Measurements from ENCODE around the gene CAT. TPM values are rescaled to one million over a fixed set of nuclear protein-coding genes. Genes with fewer than 3 reads are reported as not detected.

CAT gene
- total RNA-seq = 10 to 100 TPM; 35.0 to 37.7 TPM

DNA sequence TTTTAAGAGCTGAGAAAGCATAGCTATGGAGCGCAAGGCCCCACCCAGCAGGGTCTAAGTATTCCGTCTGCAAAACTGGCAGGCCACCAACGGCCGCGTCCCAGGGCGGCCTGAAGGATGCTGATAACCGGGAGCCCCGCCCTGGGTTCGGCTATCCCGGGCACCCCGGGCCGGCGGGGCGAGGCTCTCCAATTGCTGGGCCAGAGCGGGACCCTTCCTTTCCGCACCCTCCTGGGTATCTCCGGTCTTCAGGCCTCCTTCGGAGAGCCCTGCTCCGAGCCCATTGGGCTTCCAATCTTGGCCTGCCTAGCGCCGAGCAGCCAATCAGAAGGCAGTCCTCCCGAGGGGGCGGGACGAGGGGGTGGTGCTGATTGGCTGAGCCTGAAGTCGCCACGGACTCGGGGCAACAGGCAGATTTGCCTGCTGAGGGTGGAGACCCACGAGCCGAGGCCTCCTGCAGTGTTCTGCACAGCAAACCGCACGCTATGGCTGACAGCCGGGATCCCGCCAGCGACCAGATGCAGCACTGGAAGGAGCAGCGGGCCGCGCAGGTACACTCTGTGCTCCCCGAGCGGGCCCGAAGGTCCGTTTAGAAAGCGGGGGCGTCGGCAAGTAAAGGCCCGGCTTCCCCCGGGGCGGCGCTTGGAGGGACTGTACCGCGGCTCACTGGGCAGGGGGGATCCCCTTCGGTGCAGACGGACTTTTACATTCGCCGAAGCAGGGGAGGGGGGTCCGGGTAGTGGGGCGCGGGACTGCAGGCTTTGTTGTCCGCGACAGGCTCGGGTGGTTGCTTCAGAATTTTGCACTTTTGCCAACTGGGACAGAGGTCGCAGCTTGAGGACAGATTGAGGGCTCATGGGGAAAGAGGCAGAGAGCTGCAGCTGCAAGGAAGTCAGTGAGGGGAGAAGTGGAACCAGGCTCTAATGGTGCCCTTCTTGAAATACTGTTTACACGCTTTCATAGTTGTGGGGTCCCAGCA, at the start of gene CAT:
Gene CAT, plus strand, starts transcription at position 406 of the 979 bp plus-strand sequence. Its CDS starts 80 bp downstream, at position 486.
- CTCF ChIA-PET = interaction anchor here (1.1 to 2.1 kb wide), 6 partner anchors 10 to 264 kb away, joined by 3 to 9 read pairs (median 4); partner anchors contain the start of gene ABTB2
- Mint-ChIP-seq H3K4me1 (ENCODE audit: low read depth) (peaks cover 20% of the 10 kb centered on the region), H3K27me3 (ENCODE audit: low read depth) (no peaks in the 10 kb centered on the region), H3K9me3 (ENCODE audit: insufficient read depth) (no peaks in the 10 kb centered on the region), H3K4me3 (peak within 1 kb of the TSS; percentile 86), H3K36me3 (ENCODE audit: low read depth) (peaks cover 12% of the 10 kb centered on the region), H3K27ac (peak within 1 kb of the TSS; percentile 83)
- POLR2A ChIA-PET = interaction anchor here (0.9 to 1.2 kb wide), 2 partner anchors 9 to 388 kb away, joined by 3 to 4 read pairs; no protein-coding TSS in a partner anchor
- ATAC-seq = peak; percentile 98
- DNase-seq = peak; percentile 98

DNA sequence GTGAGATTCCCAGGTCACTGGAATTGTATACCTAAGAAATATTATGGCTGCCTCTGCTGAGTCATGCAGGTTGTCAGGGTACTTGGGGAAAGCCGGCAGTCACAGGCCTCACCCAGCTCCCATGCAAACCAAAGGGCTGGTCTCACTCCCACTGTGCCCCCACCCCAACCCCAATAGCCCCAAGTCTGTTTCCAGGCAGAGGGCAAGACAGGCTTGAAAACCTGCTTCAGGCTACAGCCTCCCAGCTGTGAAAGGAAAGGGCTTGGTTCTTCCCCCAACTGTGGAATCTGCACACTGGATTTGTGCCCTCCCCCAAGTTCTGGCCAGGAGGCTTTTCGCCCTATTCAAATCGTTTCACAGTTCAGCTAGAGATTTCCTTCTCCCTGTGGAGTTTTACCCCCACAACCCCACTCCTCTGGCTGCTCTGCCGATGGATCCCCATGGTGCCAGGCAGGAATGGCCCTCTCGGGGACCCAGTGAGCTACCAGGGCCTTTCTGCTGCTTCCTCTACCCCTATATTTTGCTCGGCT, 43.9 kb upstream of the CAT start:
- H3K4me1 Mint-ChIP-seq (ENCODE audit: low read depth) = no peaks in the 10 kb centered on the region
- no peak for ATAC-seq

DNA sequence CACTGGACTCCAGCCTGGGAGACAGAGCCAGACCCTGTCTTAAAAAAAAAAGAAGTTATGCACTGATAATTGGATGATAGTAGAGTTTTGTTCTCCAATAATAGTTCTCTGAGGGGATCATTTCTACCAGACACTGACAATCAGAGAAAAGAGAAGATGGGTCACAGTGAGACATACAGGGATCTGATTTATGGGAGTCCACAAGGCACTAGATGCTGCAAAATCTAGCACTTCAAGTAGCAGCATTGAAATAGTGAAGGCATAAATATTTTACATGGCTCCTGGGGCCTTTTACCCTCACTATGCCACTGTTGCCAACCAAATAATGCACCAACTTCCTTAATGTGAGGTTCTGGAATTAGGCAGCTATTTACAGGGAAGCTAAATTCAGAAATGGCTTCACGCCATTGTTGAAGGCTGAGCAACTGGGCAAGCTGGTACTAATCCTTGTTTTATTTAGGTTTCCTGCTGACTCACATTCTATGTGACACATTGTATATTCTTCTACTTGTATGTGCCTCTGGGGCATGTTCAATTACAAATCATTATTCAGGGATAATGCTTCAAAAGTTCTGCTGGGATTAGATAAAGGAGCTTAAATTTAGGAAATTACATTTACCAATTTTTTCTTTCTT, 42.7 kb upstream of the CAT start:
- Mint-ChIP-seq H3K36me3 (ENCODE audit: low read depth) (no peaks in the 10 kb centered on the region), H3K4me3 (no peak overlapping the region), H3K4me1 (ENCODE audit: low read depth) (no peaks in the 10 kb centered on the region), H3K27me3 (ENCODE audit: low read depth) (peaks cover 20% of the 10 kb centered on the region), H3K27ac (no peak overlapping the region), H3K9me3 (ENCODE audit: insufficient read depth) (peaks cover 9% of the 10 kb centered on the region)
- ChIA-PET POLR2A (no interaction called here), CTCF (no interaction called here)
- no peak for ATAC-seq
- DNase-seq = no peak

More for the DNA sequence above, 43.9 kb upstream of the CAT start:
- DNase-seq = no peak
- Mint-ChIP-seq H3K9me3 (ENCODE audit: insufficient read depth) (peaks cover 9% of the 10 kb centered on the region), H3K27me3 (ENCODE audit: low read depth) (peaks cover 26% of the 10 kb centered on the region), H3K27ac (no peak overlapping the region), H3K36me3 (ENCODE audit: low read depth) (no peaks in the 10 kb centered on the region), H3K4me3 (no peak overlapping the region)
- ChIA-PET CTCF (no interaction called here), POLR2A (no interaction called here)

DNA sequence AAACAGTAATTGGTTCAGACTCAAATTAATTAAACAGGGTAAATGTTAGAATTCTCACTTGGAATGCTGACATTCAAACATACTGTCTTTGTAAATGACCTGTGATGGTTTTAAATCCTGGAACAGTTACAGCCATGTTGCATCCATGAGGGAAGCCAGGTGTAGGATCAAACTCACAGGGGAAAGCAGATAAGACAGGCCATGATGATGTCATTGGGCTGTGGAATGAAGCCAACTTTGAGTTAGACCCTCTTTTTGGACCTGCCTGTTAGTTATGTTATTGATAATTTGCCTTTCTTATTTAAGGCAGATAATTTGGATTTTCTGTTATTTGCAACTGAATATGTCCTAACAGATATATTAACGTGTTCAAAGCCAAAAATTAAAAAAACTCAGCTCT, 41.6 kb upstream of the CAT start:
- no peaks in the 10 kb centered on the region for H3K4me1 Mint-ChIP-seq (ENCODE audit: low read depth)
- ChIA-PET CTCF (no interaction called here), POLR2A (no interaction called here)
- H3K36me3 Mint-ChIP-seq (ENCODE audit: low read depth) = no peaks in the 10 kb centered on the region
- H3K4me3 Mint-ChIP-seq = no peak overlapping the region
- no peak overlapping the region for H3K27ac Mint-ChIP-seq
- peaks cover 13% of the 10 kb centered on the region for H3K27me3 Mint-ChIP-seq (ENCODE audit: low read depth)
- ATAC-seq (no peak), DNase-seq (no peak)
- peaks cover 9% of the 10 kb centered on the region for H3K9me3 Mint-ChIP-seq (ENCODE audit: insufficient read depth)

DNA sequence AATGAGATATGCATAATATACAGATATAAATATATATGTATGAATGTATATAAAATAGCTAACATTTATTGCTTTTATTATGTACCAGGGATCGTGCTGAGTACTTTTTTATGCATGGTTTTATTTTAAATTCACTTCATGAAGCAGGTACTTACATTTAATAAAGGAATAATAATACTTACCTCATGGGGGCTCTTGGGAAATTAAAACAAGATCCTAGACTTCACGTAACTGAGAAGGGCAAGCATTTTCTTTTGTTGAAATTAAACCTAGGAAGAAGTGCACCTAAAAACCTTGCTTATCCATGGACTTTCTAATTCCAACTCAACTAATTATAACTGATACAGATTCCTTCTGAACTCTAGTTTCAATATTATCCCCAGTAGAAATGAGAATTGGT, 40.9 kb upstream of the CAT start:
- Mint-ChIP-seq H3K4me3 (no peak overlapping the region), H3K36me3 (ENCODE audit: low read depth) (no peaks in the 10 kb centered on the region), H3K9me3 (ENCODE audit: insufficient read depth) (peaks cover 9% of the 10 kb centered on the region), H3K27ac (no peak overlapping the region), H3K4me1 (ENCODE audit: low read depth) (no peaks in the 10 kb centered on the region), H3K27me3 (ENCODE audit: low read depth) (peaks cover 7% of the 10 kb centered on the region)
- no peak for DNase-seq
- POLR2A ChIA-PET = no interaction called here
- ATAC-seq = no peak
- CTCF ChIA-PET = no interaction called here

DNA sequence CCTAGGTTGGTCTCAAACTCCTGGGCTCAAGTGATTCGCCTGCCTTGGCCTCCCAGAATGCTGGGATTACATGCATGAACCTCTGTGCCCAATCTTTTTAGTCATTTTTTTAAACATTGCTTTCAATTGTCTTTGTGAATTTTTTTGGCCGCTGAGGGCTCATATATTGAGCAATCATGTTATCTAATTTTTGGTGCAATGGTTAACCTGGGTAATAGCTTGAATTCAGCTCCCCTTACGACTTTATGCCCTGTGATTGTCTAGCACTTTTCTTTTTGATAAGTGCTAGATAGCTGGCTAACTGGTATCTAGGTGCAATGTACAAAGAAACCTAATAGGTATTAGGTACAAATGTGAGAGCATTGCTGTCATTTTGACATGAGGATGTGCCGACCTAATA, 35.3 kb upstream of the CAT start:
- POLR2A ChIA-PET = no interaction called here
- ATAC-seq (no peak), DNase-seq (no peak)
- H3K27me3 Mint-ChIP-seq (ENCODE audit: low read depth) = peaks cover 27% of the 10 kb centered on the region
- H3K36me3 Mint-ChIP-seq (ENCODE audit: low read depth) = no peaks in the 10 kb centered on the region
- CTCF ChIA-PET = interaction anchor here (0.9 kb wide), 1 partner anchor 229 kb away, joined by 3 read pairs; no protein-coding TSS in a partner anchor
- no peaks in the 10 kb centered on the region for H3K9me3 Mint-ChIP-seq (ENCODE audit: insufficient read depth)
- no peaks in the 10 kb centered on the region for H3K4me1 Mint-ChIP-seq (ENCODE audit: low read depth)
- no peak overlapping the region for H3K27ac Mint-ChIP-seq
- H3K4me3 Mint-ChIP-seq = no peak overlapping the region

DNA sequence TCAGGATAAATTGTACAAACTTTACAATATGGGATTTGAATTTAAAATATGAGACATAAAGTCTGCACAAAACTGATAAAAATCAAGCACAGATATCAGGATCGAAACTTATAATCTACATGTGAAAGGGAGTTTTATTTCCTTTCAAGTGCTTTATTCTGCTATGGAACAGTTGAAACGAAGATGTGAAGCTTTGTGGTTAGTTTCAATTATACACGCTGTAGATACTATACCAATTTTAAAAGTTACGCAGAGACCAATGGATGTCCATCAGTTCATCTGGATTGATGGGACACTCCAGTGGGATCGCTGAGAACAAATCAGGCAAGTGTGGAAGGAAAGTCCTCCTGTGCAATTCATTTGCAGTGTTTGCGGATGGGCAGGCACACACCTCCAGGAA, 34.5 kb upstream of the CAT start:
- H3K9me3 Mint-ChIP-seq (ENCODE audit: insufficient read depth) = no peaks in the 10 kb centered on the region
- H3K4me3 Mint-ChIP-seq = no peak overlapping the region
- H3K27me3 Mint-ChIP-seq (ENCODE audit: low read depth) = peaks cover 29% of the 10 kb centered on the region
- ATAC-seq (no peak), DNase-seq (no peak)
- no peaks in the 10 kb centered on the region for H3K36me3 Mint-ChIP-seq (ENCODE audit: low read depth)
- H3K27ac Mint-ChIP-seq = no peak overlapping the region
- no peaks in the 10 kb centered on the region for H3K4me1 Mint-ChIP-seq (ENCODE audit: low read depth)
- ChIA-PET CTCF (interaction anchor here (0.9 kb wide), 1 partner anchor 230 kb away, joined by 3 read pairs; no protein-coding TSS in a partner anchor), POLR2A (no interaction called here)

DNA sequence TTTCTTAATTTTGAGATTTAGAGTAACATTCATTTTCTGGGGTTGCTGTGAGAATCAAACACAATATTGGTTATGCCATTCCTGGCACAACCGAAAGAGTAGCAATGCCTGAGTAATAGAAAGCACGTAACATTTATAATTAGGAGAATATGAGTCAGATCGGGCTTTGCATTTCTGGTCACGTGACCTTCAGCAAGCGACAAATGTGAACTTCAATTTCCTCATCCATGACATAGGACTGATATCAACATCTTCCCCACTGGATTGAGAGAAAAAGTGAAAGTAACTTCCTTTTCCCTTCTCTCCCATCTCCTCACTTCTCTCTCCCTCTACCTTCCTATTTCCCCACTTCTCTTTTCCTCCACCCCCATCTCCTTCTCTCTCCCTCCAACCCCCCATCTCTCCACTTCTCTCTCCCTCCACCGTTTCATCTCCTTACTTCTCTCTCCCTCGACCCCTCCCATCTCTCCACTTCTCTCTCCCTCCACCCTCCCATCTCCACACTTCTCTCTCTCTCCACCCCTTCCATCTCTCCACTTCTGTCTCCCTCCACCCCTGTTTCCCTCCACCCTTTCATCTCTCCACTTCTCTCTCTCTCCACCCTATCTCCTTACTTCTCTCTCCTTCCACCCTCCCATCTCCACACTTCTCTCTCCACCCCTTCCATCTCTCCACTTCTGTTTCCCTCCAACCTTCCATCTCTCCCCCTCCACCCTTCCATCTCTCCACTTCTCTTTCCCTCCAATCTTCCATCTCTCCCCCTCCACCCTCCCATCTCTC, 33.5 kb upstream of the CAT start:
- H3K27me3 Mint-ChIP-seq (ENCODE audit: low read depth) = peaks cover 29% of the 10 kb centered on the region
- no peak overlapping the region for H3K4me3 Mint-ChIP-seq
- H3K9me3 Mint-ChIP-seq (ENCODE audit: insufficient read depth) = no peaks in the 10 kb centered on the region
- ATAC-seq = no peak
- CTCF ChIA-PET = no interaction called here
- no peaks in the 10 kb centered on the region for H3K4me1 Mint-ChIP-seq (ENCODE audit: low read depth)
- no peaks in the 10 kb centered on the region for H3K36me3 Mint-ChIP-seq (ENCODE audit: low read depth)
- POLR2A ChIA-PET = no interaction called here
- H3K27ac Mint-ChIP-seq = no peak overlapping the region
- no peak for DNase-seq

DNA sequence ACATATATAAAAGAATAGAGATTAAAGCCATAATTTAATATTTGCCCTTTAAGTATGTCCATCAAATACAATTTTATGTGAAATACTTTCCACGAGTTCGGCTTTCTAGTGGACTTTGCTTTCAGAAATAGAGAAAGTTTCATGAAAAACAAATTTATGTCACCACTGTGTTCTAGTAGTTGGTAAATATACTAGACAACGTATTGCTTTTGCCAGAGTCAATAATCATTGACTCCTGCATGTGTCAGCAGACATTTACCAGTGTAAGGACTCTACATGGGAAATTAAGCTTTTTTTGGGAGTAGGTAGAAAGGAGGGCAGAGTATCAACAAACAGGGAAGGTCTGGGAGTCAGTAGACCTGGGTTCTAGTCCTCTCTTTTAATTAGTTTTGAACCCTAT, 32.3 kb upstream of the CAT start:
- ChIA-PET POLR2A (no interaction called here), CTCF (no interaction called here)
- Mint-ChIP-seq H3K4me3 (no peak overlapping the region), H3K36me3 (ENCODE audit: low read depth) (no peaks in the 10 kb centered on the region), H3K4me1 (ENCODE audit: low read depth) (no peaks in the 10 kb centered on the region), H3K27me3 (ENCODE audit: low read depth) (peaks cover 29% of the 10 kb centered on the region), H3K27ac (no peak overlapping the region), H3K9me3 (ENCODE audit: insufficient read depth) (no peaks in the 10 kb centered on the region)
- DNase-seq (no peak), ATAC-seq (no peak)

DNA sequence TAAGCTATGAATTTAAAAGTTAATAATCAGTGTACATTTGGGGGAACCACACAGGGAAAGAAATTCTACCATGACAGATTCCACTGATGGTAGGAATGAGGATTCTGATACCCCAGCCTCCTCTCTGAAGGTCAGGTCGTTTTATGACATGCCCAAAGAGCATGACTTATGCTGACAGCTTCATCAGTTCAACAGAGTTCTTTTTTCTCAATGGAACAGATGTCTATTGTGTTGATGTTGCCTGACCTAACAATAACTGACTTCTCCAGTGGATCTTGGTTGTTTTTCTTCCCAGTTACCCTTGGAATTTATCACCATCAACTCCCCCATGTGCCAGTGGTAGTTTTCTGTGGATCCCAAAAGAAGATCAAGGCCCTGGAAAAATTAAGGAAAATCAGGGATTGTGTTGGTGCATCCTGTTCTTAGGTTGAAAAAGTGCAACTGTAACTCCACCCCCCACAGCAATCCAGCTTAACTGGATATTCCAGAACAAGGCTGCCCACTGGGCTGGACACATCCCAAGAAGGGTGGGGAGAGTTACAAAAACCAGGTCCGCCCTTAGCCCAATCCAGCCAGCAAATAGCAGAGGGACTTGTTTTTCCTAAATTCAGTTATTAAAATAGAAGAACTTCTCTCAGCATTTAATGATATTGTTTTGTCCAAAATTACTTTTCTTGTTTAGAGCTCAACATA, 31.5 kb upstream of the CAT start:
- DNase-seq (no peak), ATAC-seq (no peak)
- Mint-ChIP-seq H3K27ac (no peak overlapping the region), H3K9me3 (ENCODE audit: insufficient read depth) (no peaks in the 10 kb centered on the region), H3K4me1 (ENCODE audit: low read depth) (no peaks in the 10 kb centered on the region), H3K27me3 (ENCODE audit: low read depth) (peaks cover 29% of the 10 kb centered on the region), H3K4me3 (no peak overlapping the region), H3K36me3 (ENCODE audit: low read depth) (no peaks in the 10 kb centered on the region)
- POLR2A ChIA-PET = no interaction called here
- CTCF ChIA-PET = no interaction called here

DNA sequence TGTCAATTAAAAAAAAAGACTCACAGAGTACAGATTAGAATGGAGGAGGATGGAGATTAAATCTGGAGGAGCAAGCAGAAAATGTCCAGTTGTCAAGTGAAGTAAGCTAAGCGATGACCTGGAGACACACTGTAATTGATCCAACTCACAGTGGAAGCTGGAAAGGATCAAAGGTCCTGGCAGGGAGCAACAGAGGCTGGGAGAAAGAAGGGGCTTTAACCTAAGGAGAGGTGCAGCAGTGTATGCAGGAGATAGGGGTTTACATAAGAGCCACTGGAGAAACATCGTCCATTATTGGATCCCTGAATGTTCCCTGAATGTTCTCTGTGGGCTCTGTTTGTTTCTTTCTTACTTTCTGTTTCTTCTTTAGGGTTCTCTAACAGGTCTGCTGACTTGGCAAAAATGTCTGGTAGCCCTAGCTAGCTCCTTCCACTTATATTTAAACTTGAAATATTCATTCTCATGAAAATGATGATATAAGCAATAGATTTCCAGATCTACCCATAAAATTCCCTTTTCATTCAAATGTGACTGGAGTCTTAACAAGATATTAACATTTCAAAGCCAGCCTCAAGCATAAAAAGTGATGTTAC, 30.1 kb upstream of the CAT start:
- Mint-ChIP-seq H3K27ac (no peak overlapping the region), H3K9me3 (ENCODE audit: insufficient read depth) (peaks cover 11% of the 10 kb centered on the region), H3K27me3 (ENCODE audit: low read depth) (peaks cover 27% of the 10 kb centered on the region), H3K4me3 (no peak overlapping the region), H3K36me3 (ENCODE audit: low read depth) (no peaks in the 10 kb centered on the region), H3K4me1 (ENCODE audit: low read depth) (no peaks in the 10 kb centered on the region)
- CTCF ChIA-PET = no interaction called here
- DNase-seq (no peak), ATAC-seq (no peak)
- POLR2A ChIA-PET = no interaction called here
